Stimulated activated naive CD8-positive, alpha-beta T cell treated with anti-CD3 and anti-CD28 coated beads, Interleukin-15, amount 100 ng/mL, for 72 hours (primary cell): Measurements from ENCODE around the gene A3GALT2.
A peak's percentile ranks its signal among the peaks of the same experiment; 100 is the strongest.

Experiments used
- ATAC-seq: fragments of 150-1000 bp; cut with Tn5 transposase; 2 replicates; pipeline ENCODE4 v1.10.0; 2021; ENCODE audit warnings: mild to moderate bottlenecking, moderate library complexity
- DNase-seq, 2 donors: peaks; one replicate each; pipeline ENCODE4 v3.0.0; 2021 to 2022
- H3K27ac Mint-ChIP-seq, 2 donors: one replicate each; pipeline ENCODE4 v1.8.0; 2022; ENCODE audit warnings: mild to moderate bottlenecking in 2 of 2, mixed read lengths in 2 of 2, moderate library complexity in 2 of 2
- H3K27me3 Mint-ChIP-seq: one replicate; pipeline ENCODE4 v1.8.0; 2022; ENCODE audit warnings: mixed read lengths
- H3K4me1 Mint-ChIP-seq: one replicate; pipeline ENCODE4 v1.8.0; 2022; ENCODE audit warnings: mild to moderate bottlenecking, mixed read lengths
- H3K4me3 Mint-ChIP-seq, 2 donors: one replicate each; pipeline ENCODE4 v1.8.0; 2022; ENCODE audit warnings: mild to moderate bottlenecking in 2 of 2, mixed read lengths in 2 of 2, moderate library complexity in 1 of 2
- H3K9me3 Mint-ChIP-seq, 2 donors: one replicate each; pipeline ENCODE4 v1.8.0; 2022; ENCODE audit warnings: mixed read lengths in 2 of 2

A3GALT2 gene

DNA sequence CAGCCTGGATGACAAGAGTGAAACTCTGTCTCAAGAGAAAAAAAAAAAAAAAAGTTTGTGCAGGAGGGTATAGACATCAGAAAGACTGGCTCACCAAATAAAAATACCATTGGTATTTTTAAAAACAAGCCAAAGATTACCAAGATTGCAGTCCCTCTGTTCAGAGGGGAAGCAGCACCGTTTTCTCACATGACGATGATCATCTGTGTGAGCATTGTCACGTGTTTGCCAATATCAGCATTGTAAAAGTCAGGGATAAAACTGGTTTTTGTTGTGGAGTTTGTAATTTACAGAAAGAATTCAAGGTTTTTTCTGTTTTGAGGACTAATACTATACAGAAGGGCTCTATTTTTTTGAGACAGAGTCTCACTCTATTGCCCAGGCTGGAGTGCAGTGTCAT, 38.1 kb downstream of the A3GALT2 start:
- no peaks in the 10 kb centered on the region for H3K27me3 Mint-ChIP-seq
- no peak overlapping the region for H3K4me3 Mint-ChIP-seq
- H3K4me1 Mint-ChIP-seq = no peaks in the 10 kb centered on the region
- H3K27ac Mint-ChIP-seq = no peak overlapping the region
- ATAC-seq (no peak), DNase-seq (no peak)
- H3K9me3 Mint-ChIP-seq = no peaks in the 10 kb centered on the region

DNA sequence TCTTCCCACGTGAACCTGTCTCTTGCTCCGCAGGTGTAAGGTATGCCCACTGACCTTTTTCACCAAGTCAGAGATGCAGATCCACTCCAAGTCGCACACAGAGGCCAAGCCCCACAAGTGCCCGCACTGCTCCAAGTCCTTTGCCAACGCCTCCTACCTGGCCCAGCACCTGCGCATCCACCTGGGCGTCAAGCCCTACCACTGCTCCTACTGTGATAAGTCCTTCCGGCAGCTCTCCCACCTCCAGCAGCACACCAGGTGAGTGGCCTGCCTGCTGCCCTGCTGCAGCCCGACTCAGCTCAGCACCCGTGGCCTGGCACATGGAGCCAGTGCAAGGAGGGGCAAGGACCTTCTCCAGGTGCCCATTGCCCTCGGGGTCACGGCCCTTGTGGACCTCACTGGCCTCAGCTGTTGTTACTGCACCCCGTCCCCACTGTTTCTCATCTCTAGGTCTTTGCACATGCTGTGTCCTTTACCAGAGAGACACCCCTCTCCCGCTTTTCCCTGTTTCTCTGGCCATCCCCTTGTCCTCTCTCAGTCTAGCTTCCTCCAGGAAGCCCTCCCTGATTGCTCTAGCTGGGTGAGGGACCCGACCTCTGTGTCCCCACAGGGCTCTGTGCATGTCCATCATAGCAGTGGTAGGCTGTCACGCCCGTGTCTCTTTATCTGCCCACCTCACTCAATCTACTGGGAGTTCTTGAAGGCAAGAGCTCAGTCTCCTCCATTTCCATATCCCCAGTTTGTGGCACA, 39.2 kb downstream of the A3GALT2 start:
- no peaks in the 10 kb centered on the region for H3K9me3 Mint-ChIP-seq
- DNase-seq = no peak
- no peaks in the 10 kb centered on the region for H3K4me1 Mint-ChIP-seq
- no peak overlapping the region for H3K27ac Mint-ChIP-seq
- H3K4me3 Mint-ChIP-seq = no peak overlapping the region
- no peak for ATAC-seq
- H3K27me3 Mint-ChIP-seq = no peaks in the 10 kb centered on the region

DNA sequence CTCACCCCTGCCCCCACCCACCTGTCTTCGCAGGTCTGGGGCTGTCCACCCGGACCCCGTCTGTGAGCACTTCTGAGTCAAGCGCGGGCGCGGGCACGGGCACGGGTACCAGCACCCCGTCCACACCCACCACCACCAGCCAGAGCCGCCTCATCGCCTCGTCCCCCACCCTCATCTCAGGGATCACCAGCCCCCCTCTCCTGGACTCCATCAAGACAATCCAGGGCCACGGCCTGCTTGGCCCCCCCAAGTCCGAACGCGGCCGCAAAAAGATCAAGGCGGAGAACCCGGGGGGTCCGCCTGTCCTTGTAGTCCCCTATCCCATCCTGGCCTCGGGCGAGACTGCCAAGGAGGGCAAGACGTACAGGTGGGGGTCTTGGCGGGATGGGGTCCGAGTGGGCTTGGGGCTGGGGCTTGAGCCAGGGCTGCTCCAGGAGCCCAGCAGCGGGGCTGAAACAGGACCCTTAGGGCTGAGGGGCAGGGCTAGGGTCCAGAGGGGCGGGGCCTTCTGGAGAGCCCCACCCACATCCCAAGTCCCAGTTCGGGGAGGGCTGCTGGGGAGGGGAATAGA, 40.7 kb downstream of the A3GALT2 start:
- no peak overlapping the region for H3K27ac Mint-ChIP-seq
- H3K4me3 Mint-ChIP-seq = no peak overlapping the region
- peak; percentile 5 for ATAC-seq
- H3K9me3 Mint-ChIP-seq = no peaks in the 10 kb centered on the region
- DNase-seq = no peak
- no peaks in the 10 kb centered on the region for H3K4me1 Mint-ChIP-seq
- no peaks in the 10 kb centered on the region for H3K27me3 Mint-ChIP-seq

DNA sequence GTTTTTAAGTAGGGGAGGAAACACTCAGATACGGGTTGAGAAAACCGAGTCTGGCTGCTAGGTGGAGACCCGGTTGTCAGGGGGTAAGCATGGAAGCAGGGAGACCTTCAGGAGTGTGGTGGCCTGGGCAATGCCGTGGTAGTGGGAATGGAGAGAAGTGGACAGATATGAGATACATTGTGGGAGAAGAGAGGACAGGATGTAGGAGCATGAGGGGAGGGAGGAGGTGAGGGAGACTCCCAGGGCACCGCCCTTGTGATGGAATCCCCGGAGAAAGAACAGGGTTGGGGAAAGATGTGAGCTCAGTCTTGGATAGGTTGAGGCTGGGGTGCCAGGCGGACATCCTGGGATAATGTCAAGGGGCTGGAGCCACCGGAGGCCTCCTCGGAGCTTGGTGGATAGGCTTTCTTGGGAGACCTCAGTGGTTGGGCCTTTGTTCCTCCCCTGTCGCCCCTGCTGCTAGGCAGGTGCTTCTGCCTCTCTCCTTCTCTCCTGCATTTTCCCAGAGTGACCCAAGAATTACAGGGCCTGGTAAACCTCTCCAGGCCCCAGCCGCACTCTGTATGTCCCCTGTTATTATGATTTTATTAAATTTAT, 43.3 kb downstream of the A3GALT2 start:
- Mint-ChIP-seq H3K27ac (no peak overlapping the region), H3K9me3 (no peaks in the 10 kb centered on the region), H3K4me1 (peaks cover 12% of the 10 kb centered on the region), H3K4me3 (no peak overlapping the region), H3K27me3 (no peaks in the 10 kb centered on the region)
- ATAC-seq (no peak), DNase-seq (no peak)

DNA sequence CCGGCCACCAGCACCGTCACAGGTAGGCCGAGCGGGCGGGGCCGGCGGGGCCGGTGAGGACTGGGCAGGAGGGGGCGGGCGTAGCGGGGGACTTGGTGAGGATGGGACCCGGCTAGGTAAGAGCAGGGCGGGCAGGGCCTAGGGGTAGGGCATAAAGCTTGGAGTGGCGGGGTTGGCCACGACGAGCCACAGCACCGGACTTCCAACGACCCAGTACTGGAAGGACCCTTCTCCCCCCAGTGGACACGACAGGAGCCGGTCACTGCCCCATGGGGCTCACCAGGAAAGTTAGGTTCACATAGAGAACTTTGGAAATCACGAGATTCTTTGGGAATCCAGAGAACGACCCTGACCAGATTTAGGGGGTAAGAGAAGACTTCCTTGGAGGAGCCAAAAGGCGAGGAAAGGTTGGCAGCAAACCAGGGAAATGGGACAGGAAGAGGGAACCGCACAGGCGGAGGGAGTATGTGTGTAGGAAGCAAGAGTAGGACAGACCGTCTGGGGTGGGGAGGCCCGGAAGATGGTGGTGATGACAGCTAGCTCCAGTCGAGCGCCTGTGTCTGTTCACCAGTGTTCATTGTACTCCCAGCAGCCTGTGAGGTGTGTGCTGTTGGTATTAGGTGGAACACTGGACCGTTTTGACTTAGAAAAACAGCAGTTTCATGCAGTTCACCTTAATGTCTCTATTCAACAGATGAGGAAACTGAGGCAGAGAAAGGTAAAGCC, 44.2 kb downstream of the A3GALT2 start:
- DNase-seq = no peak
- H3K27me3 Mint-ChIP-seq = no peaks in the 10 kb centered on the region
- H3K4me3 Mint-ChIP-seq = no peak overlapping the region
- peaks cover 21% of the 10 kb centered on the region for H3K4me1 Mint-ChIP-seq
- no peaks in the 10 kb centered on the region for H3K9me3 Mint-ChIP-seq
- H3K27ac Mint-ChIP-seq = no peak overlapping the region
- ATAC-seq = peak; percentile 48

DNA sequence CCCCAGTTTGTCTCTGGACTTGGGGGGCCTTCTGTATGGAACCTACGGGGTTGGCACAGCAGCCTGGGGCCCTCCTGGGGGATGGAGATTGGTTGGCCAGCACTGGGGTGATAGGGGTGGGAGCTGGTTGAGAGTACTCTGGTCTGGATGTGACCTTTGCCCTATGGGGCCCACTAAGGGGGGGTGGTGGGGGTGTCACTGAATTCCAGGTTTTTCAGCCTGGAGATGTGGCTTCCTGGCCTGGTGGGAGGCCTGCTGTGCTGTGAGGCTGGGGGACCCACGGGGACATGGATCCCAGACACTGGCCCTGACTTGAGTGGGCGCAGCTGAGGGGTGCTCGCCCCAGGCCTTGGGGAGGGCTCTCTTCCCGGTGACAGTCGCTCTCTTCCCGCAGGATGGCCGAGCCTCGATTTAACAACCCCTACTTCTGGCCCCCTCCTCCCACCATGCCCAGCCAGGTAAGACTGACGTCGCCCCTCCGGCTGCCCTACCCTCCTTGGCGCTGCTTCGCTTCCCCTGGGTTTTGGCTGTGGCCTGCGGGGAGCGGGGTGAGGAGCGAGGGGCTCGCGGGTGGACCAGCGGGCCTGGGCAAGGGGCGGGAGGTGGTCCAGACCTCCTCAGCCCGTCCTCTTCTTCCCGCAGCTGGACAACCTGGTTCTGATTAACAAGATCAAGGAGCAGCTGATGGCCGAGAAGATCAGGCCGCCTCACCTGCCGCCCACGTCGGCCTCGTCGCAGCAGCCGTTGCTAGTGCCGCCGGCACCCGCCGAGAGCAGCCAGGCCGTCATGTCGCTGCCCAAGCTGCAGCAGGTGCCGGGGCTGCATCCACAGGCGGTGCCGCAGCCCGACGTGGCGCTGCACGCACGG, 45.0 kb downstream of the A3GALT2 start:
- ATAC-seq (no peak), DNase-seq (no peak)
- Mint-ChIP-seq H3K4me1 (peaks cover 23% of the 10 kb centered on the region), H3K27ac (no peak overlapping the region), H3K9me3 (no peaks in the 10 kb centered on the region), H3K4me3 (no peak overlapping the region), H3K27me3 (no peaks in the 10 kb centered on the region)

DNA sequence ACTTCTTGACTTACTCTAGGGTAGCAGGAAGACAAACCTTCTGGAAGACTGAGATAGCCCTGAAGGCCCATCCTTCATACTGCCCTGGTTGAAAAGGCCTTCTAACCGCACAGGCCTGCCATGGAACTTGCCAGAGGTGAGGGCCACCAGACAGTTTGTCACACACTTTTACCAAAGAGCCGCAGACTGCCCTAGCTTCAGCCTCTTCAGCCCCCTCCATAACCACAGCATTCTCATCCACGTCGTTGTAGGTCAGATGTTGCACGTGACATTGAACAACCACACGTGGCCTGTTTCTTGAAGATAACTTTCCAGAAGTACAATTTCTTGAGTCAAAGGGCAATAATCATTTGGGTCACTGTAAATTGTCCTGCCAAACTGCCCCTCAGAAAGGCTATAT, 45.7 kb downstream of the A3GALT2 start:
- ATAC-seq = no peak
- no peak overlapping the region for H3K4me3 Mint-ChIP-seq
- peaks cover 23% of the 10 kb centered on the region for H3K4me1 Mint-ChIP-seq
- no peaks in the 10 kb centered on the region for H3K27me3 Mint-ChIP-seq
- no peak for DNase-seq
- H3K9me3 Mint-ChIP-seq = no peaks in the 10 kb centered on the region
- no peak overlapping the region for H3K27ac Mint-ChIP-seq

DNA sequence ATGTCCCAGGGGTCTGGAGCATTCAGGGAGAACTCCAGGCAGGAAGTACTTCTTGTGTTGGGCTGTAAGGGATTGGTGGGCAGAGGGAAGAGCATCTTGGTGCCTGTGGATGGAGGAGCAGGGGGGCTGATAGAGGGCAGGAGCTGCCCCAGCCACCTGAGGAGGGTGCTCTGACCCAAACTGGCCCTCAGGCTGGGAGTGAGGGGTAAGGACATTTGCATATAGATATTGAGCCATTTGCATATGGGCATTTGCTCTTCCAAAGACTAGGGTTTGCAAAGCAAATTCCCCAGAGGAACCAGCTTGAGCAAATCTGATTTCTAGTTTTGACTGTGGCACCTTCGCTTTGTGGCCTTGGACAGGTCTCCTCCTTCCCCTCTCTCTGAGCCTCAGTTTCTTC, 46.5 kb downstream of the A3GALT2 start:
- H3K4me1 Mint-ChIP-seq = peaks cover 23% of the 10 kb centered on the region
- DNase-seq = no peak
- H3K4me3 Mint-ChIP-seq = no peak overlapping the region
- ATAC-seq = no peak
- no peak overlapping the region for H3K27ac Mint-ChIP-seq
- H3K9me3 Mint-ChIP-seq = no peaks in the 10 kb centered on the region
- no peaks in the 10 kb centered on the region for H3K27me3 Mint-ChIP-seq

DNA sequence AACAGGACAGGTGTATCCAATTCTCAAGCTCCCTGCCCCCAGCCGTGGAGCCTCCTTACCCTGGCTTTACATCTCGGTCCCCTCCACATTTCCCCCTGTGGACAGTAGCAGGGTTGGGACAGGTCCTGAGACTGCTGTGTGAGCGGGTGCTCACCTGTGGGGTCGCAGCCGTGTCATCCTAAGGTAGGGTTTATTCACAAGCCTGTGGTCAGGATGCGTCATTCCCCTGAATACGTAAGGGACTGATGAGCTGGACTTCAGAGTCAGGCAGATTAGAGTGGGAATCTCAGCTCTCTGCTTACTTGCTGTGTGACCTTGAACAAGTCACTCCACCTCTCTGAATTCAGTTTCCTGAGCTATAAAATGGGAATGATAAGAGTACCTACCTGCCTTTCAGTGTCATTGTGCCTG, 46.9 kb downstream of the A3GALT2 start:
- peak in 1 of 2 donors; percentile 4 for DNase-seq
- ATAC-seq = no peak

DNA sequence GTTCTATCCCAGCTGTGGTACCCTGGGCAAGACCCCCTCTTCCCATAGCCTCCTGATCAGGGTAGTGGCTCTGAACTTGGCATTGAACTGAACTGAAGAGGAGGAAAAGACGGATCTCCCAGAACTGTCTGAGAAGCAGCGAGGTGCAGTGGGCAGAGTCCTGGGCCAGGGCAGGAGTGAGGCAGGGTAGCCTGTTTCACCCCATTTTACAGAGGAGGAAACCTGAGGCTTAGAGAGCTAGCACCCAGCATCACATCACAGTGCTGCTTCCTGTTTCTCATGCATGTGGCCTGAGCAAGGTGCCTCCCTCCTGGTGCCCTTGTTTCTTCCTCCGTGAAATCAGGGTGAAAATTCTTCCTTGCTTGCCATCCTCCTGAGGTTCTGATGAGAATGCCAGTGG, 47.5 kb downstream of the A3GALT2 start:
- no peak for DNase-seq
- no peak for ATAC-seq
- H3K4me3 Mint-ChIP-seq = no peak overlapping the region
- no peaks in the 10 kb centered on the region for H3K27me3 Mint-ChIP-seq
- peak overlapping the region; percentile 19 to 66 for H3K27ac Mint-ChIP-seq
- H3K9me3 Mint-ChIP-seq = no peaks in the 10 kb centered on the region
- peaks cover 23% of the 10 kb centered on the region for H3K4me1 Mint-ChIP-seq

More for the DNA sequence above, 46.9 kb downstream of the A3GALT2 start:
- Mint-ChIP-seq H3K4me1 (peaks cover 23% of the 10 kb centered on the region), H3K27ac (no peak overlapping the region), H3K4me3 (no peak overlapping the region), H3K9me3 (no peaks in the 10 kb centered on the region), H3K27me3 (no peaks in the 10 kb centered on the region)

DNA sequence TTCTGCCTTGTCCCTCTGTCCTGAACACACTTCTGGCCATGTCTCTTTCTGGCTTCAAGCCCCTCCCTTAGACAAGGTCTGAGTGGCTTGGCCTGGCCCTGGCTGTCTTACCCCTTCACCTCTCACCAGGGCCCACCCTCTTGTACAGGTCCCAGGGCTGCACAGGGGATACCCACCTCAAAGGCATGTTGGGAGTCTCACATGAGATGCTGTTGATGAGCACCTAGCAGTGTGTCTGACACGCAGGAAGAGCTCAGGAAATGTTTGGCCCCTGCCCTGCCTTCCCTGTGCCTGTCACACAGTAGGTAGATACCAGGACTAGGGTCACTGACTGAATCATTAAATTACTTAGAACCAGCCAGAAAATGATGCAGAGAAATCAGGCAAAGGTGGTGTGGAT, 48.0 kb downstream of the A3GALT2 start:
- no peak overlapping the region for H3K4me3 Mint-ChIP-seq
- no peaks in the 10 kb centered on the region for H3K27me3 Mint-ChIP-seq
- ATAC-seq (no peak), DNase-seq (no peak)
- no peaks in the 10 kb centered on the region for H3K9me3 Mint-ChIP-seq
- H3K27ac Mint-ChIP-seq = peak overlapping the region in 1 of 2 donors; percentile 10
- H3K4me1 Mint-ChIP-seq = peaks cover 23% of the 10 kb centered on the region

DNA sequence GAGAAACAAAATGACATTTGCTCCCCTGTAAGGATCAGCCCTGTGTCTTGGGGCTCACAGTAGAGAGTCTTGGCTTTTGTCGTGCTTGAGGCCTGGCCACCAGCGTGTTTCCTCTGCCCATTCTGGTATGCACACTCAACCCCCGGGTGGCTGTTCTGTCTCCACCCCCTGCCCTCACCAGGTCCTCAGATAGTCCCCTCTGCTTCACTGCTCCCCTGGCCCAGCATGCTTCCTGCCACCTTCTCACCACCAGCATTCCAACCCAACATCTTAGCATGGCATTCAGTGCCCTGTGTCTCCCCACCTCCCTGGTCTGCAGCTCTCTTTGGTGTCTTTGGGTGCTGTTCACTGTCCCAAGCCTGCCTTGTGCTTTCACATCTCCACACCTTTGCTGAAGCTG, 48.4 kb downstream of the A3GALT2 start:
- Mint-ChIP-seq H3K27me3 (no peaks in the 10 kb centered on the region), H3K4me1 (peaks cover 23% of the 10 kb centered on the region), H3K4me3 (no peak overlapping the region), H3K27ac (peak overlapping the region in 1 of 2 donors; percentile 36), H3K9me3 (no peaks in the 10 kb centered on the region)
- DNase-seq (no peak), ATAC-seq (no peak)

DNA sequence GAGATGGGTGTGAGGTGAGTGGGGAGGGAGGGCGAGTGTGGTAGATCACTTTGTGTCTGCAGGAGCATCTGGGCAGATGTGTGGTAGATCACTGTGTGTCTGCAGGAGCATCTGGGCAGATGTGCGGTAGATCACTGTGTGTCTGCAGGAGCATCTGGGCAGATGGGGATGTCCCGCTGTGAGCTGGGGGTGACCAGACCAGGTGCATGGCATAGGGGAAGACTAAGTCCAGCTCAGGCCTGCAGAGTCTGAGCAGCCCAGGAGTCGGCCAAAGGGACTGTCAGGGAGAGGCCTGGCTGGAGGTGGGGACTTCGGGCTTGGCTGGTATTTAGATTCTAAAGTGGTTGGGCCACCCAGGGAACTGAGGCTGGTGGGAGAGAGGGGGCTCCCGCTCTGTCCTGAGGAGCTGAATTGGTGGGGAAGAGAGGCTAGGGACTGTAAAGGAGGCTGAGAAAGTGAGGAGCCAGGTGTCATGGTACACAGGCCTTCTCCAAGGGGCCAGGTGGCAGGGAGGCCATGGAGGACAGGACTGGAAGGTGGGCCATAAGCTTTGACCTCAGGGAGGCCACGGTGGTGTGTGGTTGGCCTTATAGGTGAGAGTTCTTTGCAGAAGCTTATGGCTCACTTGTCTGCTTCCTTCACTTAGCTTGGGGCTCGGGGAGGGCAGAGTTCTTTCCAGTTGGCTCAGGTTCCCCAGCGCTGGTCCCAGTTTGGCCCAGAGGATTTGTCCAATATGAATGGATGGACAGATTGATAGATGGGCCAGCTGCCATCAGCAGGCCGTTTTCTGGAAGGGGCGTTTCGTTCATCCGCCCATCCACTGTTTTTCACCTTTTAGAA, 49.0 kb downstream of the A3GALT2 start:
- H3K27ac Mint-ChIP-seq = peak overlapping the region in 1 of 2 donors; percentile 23
- no peak overlapping the region for H3K4me3 Mint-ChIP-seq
- no peaks in the 10 kb centered on the region for H3K27me3 Mint-ChIP-seq
- peaks cover 23% of the 10 kb centered on the region for H3K4me1 Mint-ChIP-seq
- ATAC-seq (no peak), DNase-seq (no peak)
- H3K9me3 Mint-ChIP-seq = no peaks in the 10 kb centered on the region

DNA sequence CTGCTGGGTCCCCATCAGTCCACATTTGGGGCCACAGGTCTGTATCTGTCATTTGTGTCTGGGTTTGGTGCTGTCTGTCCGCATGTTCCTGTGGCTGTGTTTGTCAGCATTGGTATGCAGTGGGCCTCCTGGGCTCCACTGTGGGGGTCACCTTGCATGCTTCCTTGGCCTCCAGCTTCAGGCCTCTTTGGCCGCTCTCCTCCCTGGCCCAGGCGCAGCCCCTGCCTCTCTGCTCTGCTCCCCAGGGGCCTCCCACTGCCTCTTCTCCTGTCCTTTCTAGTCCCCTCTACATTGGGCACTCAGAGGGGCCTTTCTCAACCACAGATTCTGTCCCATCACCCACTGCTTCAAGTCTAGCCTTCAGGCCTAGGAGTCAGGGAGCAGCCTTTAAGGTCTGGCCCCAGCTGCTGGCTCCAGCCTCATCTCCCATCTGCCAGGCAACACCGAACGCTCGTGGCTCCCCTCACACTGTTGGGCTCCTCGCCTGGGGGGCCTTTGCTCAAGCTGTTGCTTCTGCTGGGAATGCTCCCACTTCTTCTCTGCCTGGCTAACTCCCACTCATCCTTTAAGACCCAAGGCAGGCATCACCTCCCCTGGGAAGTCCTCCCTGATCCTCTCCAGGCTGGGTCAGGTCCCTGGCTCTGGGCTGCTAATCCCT, 50.0 kb downstream of the A3GALT2 start:
- ATAC-seq = no peak
- Mint-ChIP-seq H3K27ac (peak overlapping the region; percentile 23 to 36), H3K4me3 (no peak overlapping the region), H3K9me3 (no peaks in the 10 kb centered on the region), H3K27me3 (no peaks in the 10 kb centered on the region), H3K4me1 (peaks cover 23% of the 10 kb centered on the region)
- DNase-seq = no peak
